ENCODE measurements around the gene ARID1B.

ARID1B gene

DNA sequence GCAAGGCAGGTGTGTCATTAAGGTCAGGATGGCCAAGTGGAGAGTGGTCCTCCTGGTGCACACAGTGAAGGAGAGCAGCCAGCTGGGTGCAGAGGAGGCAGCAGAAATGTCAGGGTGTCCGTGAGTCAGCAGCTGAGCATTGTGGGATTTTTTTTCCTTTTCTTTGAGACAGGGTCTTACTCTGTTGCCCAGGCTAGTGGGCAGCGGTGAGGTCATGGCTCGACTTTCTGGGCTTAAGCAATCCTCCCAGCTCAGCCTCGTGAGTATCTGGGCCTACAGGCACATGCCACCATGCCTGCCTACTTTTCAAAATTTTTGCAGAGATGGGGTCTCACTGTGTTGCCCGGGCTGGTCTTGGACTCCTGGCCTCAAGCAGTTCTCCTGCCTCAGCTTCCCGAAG lies 16.0 kb downstream of the ARID1B start:
- peaks cover 96% of the 10 kb centered on the region for H4K20me1 ChIP-seq (ENCODE audit: insufficient read depth, low read length)
- no peak overlapping the region for H2AFZ ChIP-seq (ENCODE audit: low read depth, low read length)
- H3K9me3 ChIP-seq (ENCODE audit: insufficient read depth, low read length, severe bottlenecking) = no peaks in the 10 kb centered on the region
- H3K27me3 ChIP-seq (ENCODE audit: insufficient read depth, low read length, poor library complexity) = no peaks in the 10 kb centered on the region
- H3K79me2 ChIP-seq (ENCODE audit: insufficient read depth, low read length) = peaks cover 100% of the 10 kb centered on the region
- H3K4me1 ChIP-seq (ENCODE audit: insufficient read depth, low read length) = peaks cover 14% of the 10 kb centered on the region
- H3K27ac ChIP-seq (ENCODE audit: low read length) = no peak overlapping the region
- DNase-seq = no peak
- TF ChIP-seq, protein P1, sequence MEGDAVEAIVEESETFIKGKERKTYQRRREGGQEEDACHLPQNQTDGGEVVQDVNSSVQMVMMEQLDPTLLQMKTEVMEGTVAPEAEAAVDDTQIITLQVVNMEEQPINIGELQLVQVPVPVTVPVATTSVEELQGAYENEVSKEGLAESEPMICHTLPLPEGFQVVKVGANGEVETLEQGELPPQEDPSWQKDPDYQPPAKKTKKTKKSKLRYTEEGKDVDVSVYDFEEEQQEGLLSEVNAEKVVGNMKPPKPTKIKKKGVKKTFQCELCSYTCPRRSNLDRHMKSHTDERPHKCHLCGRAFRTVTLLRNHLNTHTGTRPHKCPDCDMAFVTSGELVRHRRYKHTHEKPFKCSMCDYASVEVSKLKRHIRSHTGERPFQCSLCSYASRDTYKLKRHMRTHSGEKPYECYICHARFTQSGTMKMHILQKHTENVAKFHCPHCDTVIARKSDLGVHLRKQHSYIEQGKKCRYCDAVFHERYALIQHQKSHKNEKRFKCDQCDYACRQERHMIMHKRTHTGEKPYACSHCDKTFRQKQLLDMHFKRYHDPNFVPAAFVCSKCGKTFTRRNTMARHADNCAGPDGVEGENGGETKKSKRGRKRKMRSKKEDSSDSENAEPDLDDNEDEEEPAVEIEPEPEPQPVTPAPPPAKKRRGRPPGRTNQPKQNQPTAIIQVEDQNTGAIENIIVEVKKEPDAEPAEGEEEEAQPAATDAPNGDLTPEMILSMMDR (IDR thresholded peaks at IDR 0.05; ENCODE audit: borderline replicate concordance, extremely low read depth, low read length, poor library complexity, severe bottlenecking) = no peak
- TF ChIP-seq EZH2 (IDR thresholded peaks at IDR 0.05; ENCODE audit: borderline replicate concordance, low read depth, low read length, severe bottlenecking) = no peak
- H3K4me3 ChIP-seq (ENCODE audit: low read depth in 1 of 2, low read length in 2 of 2) = no peak overlapping the region
- no peak overlapping the region for H3K4me2 ChIP-seq (ENCODE audit: insufficient read depth, low read length)
- ATAC-seq (ENCODE audit: insufficient read depth, low read depth) = no peak
- no peak overlapping the region for H3K9ac ChIP-seq (ENCODE audit: low read depth, low read length)
- H3K36me3 ChIP-seq (ENCODE audit: insufficient read depth, low read length) = peaks cover 15% of the 10 kb centered on the region

DNA sequence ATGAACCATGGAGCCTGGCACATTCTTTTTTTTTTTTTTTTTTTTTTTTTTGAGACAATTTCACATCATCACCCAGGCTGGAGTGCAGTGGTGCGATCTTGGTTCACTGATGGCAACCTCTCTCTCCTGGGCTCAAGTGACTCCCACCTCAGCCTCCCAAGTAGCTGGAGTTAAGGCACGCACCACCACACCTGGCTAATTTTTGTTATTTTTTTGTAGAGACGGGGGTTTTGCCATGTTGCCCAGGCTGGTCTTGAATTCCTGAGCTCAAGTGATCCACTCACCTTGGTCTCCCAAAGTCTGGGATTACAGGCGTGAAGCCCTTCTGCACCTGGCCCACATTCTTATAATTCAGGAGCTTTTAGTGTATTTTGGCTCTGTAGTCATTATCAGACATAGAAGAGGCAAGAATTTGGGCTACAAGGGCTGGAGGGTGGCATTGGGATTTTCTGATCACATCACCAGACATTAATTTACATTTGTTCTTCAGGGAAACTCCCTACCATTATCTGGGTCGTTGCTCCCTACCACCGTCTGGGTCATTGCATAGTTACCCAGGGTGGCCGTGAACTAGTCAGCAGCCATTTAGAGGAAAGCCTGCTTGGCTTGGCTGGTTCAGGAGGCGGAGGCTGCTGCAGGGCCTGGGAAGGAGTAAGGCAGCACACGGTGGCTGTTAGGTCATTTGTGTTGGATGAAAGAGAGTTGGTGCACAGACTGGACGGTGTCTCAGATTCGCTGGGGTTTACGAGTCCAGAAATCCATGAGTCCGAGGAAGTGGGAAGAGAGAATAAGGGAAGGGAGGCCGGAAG lies 17.6 kb downstream of the ARID1B start:
- H3K4me2 ChIP-seq (ENCODE audit: insufficient read depth, low read length) = no peak overlapping the region
- H3K36me3 ChIP-seq (ENCODE audit: insufficient read depth, low read length) = peaks cover 22% of the 10 kb centered on the region

DNA sequence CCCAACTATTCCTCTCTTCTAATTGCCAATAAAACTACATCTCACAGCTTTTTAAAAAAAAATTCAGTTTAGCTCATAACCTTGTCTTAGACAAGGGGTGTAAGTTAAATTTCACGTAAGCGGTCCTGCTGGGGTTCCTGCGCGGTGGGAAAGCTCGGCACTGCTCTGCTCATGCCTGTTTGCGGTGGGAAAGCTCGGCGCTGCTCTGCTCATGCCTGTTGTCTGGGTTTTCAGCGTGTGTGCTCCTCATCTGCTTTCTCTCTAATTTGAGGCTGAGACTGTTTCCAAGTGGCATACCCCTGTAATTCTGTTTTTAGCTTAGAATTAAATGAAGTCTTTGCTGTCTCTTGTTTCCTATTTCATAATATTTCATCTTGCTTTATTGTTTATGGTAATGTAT lies 18.6 kb downstream of the ARID1B start:
- no peak for DNase-seq
- no peak for ATAC-seq (ENCODE audit: insufficient read depth, low read depth)
- Histone ChIP-seq H3K27me3 (ENCODE audit: insufficient read depth, low read length, poor library complexity) (no peaks in the 10 kb centered on the region), H3K27ac (ENCODE audit: low read length) (no peak overlapping the region), H3K4me1 (ENCODE audit: insufficient read depth, low read length) (0 out of 2 replicates have a peak, but pooled peaks cover 3% of the 10 kb centered on the region), H2AFZ (ENCODE audit: low read depth, low read length) (no peak overlapping the region), H3K79me2 (ENCODE audit: insufficient read depth, low read length) (peaks cover 100% of the 10 kb centered on the region), H4K20me1 (ENCODE audit: insufficient read depth, low read length) (peaks cover 89% of the 10 kb centered on the region), H3K9me3 (ENCODE audit: insufficient read depth, low read length, severe bottlenecking) (no peaks in the 10 kb centered on the region), H3K36me3 (ENCODE audit: insufficient read depth, low read length) (peaks cover 22% of the 10 kb centered on the region), H3K4me2 (ENCODE audit: insufficient read depth, low read length) (no peak overlapping the region), H3K9ac (ENCODE audit: low read depth, low read length) (no peak overlapping the region), H3K4me3 (ENCODE audit: low read depth in 1 of 2, low read length in 2 of 2) (no peak overlapping the region)
- TF ChIP-seq, protein P1 (IDR thresholded peaks at IDR 0.05; ENCODE audit: borderline replicate concordance, extremely low read depth, low read length, poor library complexity, severe bottlenecking) = no peak
- TF ChIP-seq EZH2 (IDR thresholded peaks at IDR 0.05; ENCODE audit: borderline replicate concordance, low read depth, low read length, severe bottlenecking) = no peak

More for the DNA sequence above, 17.6 kb downstream of the ARID1B start:
- ATAC-seq (ENCODE audit: insufficient read depth, low read depth) (no peak), DNase-seq (no peak)
- Histone ChIP-seq H3K79me2 (ENCODE audit: insufficient read depth, low read length) (peaks cover 100% of the 10 kb centered on the region), H3K27me3 (ENCODE audit: insufficient read depth, low read length, poor library complexity) (no peaks in the 10 kb centered on the region), H3K4me3 (ENCODE audit: low read depth in 1 of 2, low read length in 2 of 2) (no peak overlapping the region), H3K27ac (ENCODE audit: low read length) (no peak overlapping the region), H4K20me1 (ENCODE audit: insufficient read depth, low read length) (peaks cover 94% of the 10 kb centered on the region), H3K4me1 (ENCODE audit: insufficient read depth, low read length) (peaks cover 6% of the 10 kb centered on the region; the same call in 1 of the 2 replicates), H3K9ac (ENCODE audit: low read depth, low read length) (no peak overlapping the region), H2AFZ (ENCODE audit: low read depth, low read length) (no peak overlapping the region), H3K9me3 (ENCODE audit: insufficient read depth, low read length, severe bottlenecking) (no peaks in the 10 kb centered on the region)
- TF ChIP-seq, protein P1 (IDR thresholded peaks at IDR 0.05; ENCODE audit: borderline replicate concordance, extremely low read depth, low read length, poor library complexity, severe bottlenecking) = no peak
- TF ChIP-seq EZH2 (IDR thresholded peaks at IDR 0.05; ENCODE audit: borderline replicate concordance, low read depth, low read length, severe bottlenecking) = no peak

All from DND-41 (cell line).